Measurements from ENCODE around the gene PLAC9. TPM values are rescaled to one million over a fixed set of nuclear protein-coding genes. Genes with fewer than 3 reads are reported as not detected.

PLAC9 gene
- total and polyA plus RNA-seq, 2 experiments from 2014 or later, result 8.8 to 118 TPM

DNA sequence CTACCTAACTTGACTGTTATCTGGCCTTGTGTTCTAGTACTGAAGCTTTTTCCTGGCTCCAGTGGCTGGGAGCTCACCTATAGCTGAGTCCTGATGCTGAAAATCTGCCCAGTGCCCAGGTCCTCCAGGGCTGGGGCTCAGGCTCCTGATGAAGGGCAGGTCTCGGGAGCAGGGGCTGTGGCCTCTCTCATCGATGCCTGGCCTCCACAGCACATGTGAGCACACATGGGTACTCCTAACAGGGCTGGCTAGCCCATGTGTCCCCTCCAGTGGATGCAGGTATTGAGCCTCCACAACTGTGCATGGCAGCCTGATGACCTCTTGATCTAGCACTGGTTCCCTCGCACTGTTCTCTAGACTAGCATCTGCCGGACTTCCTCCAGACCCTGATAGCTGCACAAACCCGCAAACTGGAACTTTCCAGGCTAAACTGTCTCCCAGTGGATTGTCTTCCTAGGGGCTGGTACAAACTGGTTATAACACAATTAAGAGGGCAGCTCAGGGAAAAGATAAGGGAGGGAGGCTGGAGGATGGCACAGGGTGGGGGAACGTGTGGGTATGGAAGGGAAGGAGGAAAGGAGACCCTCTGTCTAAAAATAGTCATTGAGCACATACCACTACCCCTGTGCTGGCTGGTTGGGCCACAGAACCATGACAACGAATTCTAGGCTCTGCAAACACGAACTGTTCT is 35.1 kb downstream of the PLAC9 start:
- no peak overlapping the region for H3K27ac ChIP-seq

DNA sequence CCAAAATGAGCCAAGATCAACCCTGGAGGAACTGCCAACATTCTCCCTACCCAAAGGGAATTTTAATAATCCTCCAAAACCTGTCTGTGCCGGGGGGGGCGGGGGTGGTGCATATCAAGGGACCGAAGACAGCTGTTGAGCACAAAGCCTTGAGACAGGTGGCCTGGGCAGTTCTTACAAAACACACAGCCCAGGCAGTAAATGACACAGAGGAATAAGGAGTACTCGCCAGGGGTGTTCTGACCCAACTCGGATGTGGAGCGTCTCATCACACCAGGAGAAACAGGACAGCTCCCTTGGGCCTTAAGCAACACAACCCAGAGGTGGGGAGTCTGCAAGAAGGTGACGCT is 35.6 kb downstream of the PLAC9 start:
- no peak overlapping the region for H3K4me2 ChIP-seq (ENCODE audit: unreplicated experiment)
- in situ Hi-C loops (cut with MboI), result no loop called here
- H3K9me2 ChIP-seq (ENCODE audit: insufficient read depth), result no peaks in the 10 kb centered on the region
- H4K20me1 ChIP-seq (ENCODE audit: insufficient read depth), result no peaks in the 10 kb centered on the region
- H3K36me3 ChIP-seq (ENCODE audit: low read depth), result peaks cover 11% of the 10 kb centered on the region
- no peak for DNase-seq
- no peak overlapping the region for H2AFZ ChIP-seq
- H3K9me3 ChIP-seq (ENCODE audit: low read depth), result no peaks in the 10 kb centered on the region
- peaks cover 28% of the 10 kb centered on the region for H3K4me1 ChIP-seq (ENCODE audit: insufficient read depth)
- H3F3A ChIP-seq (ENCODE audit: insufficient read depth), result peaks cover 13% of the 10 kb centered on the region; the same call in 1 of the 2 replicates
- H3K79me2 ChIP-seq (ENCODE audit: insufficient read depth), result peaks cover 77% of the 10 kb centered on the region
- WGBS, 2 experiments (ENCODE audit: low coverage in 1 of 2, low lambda C conversion rate in 2 of 2, missing lambda C conversion rate in 2 of 2), result 68 to 71% methylated on average over 7 of the region's 7 CpGs
- no peak overlapping the region for H3K27ac ChIP-seq
- no peak overlapping the region for H3K9ac ChIP-seq
- no peaks in the 10 kb centered on the region for H3K27me3 ChIP-seq (replicated peaks; ENCODE audit: insufficient read depth)
- TF ChIP-seq EZH2phosphoT487 (IDR thresholded peaks at IDR 0.05; ENCODE audit: insufficient read depth, low read depth), result no peak
- no peak for TF ChIP-seq EZH2 (IDR thresholded peaks at IDR 0.05; ENCODE audit: insufficient read depth, poor library complexity, severe bottlenecking)
- H3K4me3 ChIP-seq, result no peak overlapping the region

More for the DNA sequence above, 35.1 kb downstream of the PLAC9 start:
- WGBS, 2 experiments (ENCODE audit: low coverage in 1 of 2, low lambda C conversion rate in 2 of 2, missing lambda C conversion rate in 2 of 2), result 80 to 82% methylated on average over 8 of the region's 8 CpGs
- H3K79me2 ChIP-seq (ENCODE audit: insufficient read depth), result peaks cover 77% of the 10 kb centered on the region
- H3K4me3 ChIP-seq, result no peak overlapping the region
- TF ChIP-seq EZH2phosphoT487 (IDR thresholded peaks at IDR 0.05; ENCODE audit: insufficient read depth, low read depth), result no peak
- TF ChIP-seq EZH2 (IDR thresholded peaks at IDR 0.05; ENCODE audit: insufficient read depth, poor library complexity, severe bottlenecking), result no peak
- H2AFZ ChIP-seq, result no peak overlapping the region
- no peaks in the 10 kb centered on the region for H3K9me3 ChIP-seq (ENCODE audit: low read depth)
- H3K4me1 ChIP-seq (ENCODE audit: insufficient read depth), result peaks cover 29% of the 10 kb centered on the region
- peaks cover 16% of the 10 kb centered on the region for H3K36me3 ChIP-seq (ENCODE audit: low read depth)
- H3F3A ChIP-seq (ENCODE audit: insufficient read depth), result peaks cover 13% of the 10 kb centered on the region; the same call in 1 of the 2 replicates
- H3K9me2 ChIP-seq (ENCODE audit: insufficient read depth), result no peaks in the 10 kb centered on the region
- in situ Hi-C loops (cut with MboI), result no loop called here
- H4K20me1 ChIP-seq (ENCODE audit: insufficient read depth), result no peaks in the 10 kb centered on the region
- DNase-seq, result no peak
- H3K4me2 ChIP-seq (ENCODE audit: unreplicated experiment), result no peak overlapping the region
- no peaks in the 10 kb centered on the region for H3K27me3 ChIP-seq (replicated peaks; ENCODE audit: insufficient read depth)
- no peak overlapping the region for H3K9ac ChIP-seq

DNA sequence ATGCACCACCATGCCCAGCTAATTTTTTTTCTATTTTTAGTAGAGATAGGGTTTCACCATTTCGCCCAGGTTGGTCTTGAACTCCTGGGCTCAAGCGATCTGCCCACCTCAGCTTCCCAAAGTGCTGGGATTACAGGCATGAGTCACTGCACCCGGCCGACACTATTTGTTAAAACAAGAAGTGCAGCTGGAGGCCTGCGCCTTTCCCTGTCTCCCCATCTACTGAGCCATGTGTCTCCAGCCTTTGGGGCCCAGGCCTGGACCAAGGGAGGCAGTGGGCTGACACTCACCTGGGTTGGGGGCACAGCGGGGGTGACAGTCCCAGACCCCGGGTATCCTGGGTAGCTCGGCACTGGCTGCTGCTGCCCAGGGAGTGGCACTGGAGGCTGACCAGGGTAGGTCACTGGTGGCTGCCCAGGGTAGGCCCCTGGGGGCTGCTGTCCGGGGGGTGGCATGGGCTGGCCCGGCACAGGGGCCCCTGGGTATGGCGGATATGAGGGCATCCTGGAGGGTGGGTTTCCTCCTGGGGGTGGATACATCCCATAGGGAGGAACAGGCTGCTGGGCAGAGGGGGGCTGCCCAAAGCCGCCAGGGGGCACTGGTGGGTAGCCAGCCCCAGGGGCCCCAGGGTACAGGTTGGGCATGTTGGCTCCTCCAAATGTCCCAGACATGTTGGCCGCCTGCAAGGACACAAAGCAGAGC is 36.3 kb downstream of the PLAC9 start:
- H3K79me2 ChIP-seq (ENCODE audit: insufficient read depth), result peaks cover 79% of the 10 kb centered on the region
- TF ChIP-seq EZH2 (IDR thresholded peaks at IDR 0.05; ENCODE audit: insufficient read depth, poor library complexity, severe bottlenecking), result no peak
- no peak for TF ChIP-seq EZH2phosphoT487 (IDR thresholded peaks at IDR 0.05; ENCODE audit: insufficient read depth, low read depth)
- H2AFZ ChIP-seq, result no peak overlapping the region
- H3F3A ChIP-seq (ENCODE audit: insufficient read depth), result peaks cover 13% of the 10 kb centered on the region; the same call in 1 of the 2 replicates
- no peak overlapping the region for H3K9ac ChIP-seq
- H3K9me2 ChIP-seq (ENCODE audit: insufficient read depth), result no peaks in the 10 kb centered on the region
- peaks cover 3% of the 10 kb centered on the region; the same call in 1 of the 2 replicates for H4K20me1 ChIP-seq (ENCODE audit: insufficient read depth)
- H3K9me3 ChIP-seq (ENCODE audit: low read depth), result no peaks in the 10 kb centered on the region
- no peak overlapping the region for H3K27ac ChIP-seq
- H3K4me2 ChIP-seq (ENCODE audit: unreplicated experiment), result no peak overlapping the region
- in situ Hi-C loops (cut with MboI), result no loop called here
- peaks cover 7% of the 10 kb centered on the region; the same call in 1 of the 2 replicates for H3K36me3 ChIP-seq (ENCODE audit: low read depth)
- peaks cover 21% of the 10 kb centered on the region for H3K4me1 ChIP-seq (ENCODE audit: insufficient read depth)
- 85 to 90% methylated on average over 11 to 13 of the region's 13 CpGs for WGBS, 2 experiments (ENCODE audit: low coverage in 1 of 2, low lambda C conversion rate in 2 of 2, missing lambda C conversion rate in 2 of 2)
- H3K27me3 ChIP-seq (replicated peaks; ENCODE audit: insufficient read depth), result no peaks in the 10 kb centered on the region
- DNase-seq, result no peak
- no peak overlapping the region for H3K4me3 ChIP-seq

DNA sequence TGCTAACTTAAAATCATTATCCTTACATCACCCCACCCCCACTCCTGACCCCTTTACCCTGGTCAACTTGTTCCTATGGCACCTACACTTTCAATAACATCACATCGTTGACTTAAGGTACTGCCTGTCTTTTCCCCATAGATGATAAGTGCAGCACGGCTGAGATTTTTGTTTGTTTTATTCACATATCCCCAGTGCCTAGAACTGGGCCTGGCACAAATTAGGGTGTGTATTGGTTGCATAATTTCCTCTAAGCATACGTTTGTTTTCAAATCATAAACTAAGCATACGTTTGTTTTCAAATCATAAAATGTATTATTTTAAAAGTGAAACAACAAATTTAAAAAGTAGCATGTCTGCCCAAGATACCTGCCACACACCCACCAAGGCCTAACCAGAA is 37.5 kb downstream of the PLAC9 start:
- Histone ChIP-seq H3K79me2 (ENCODE audit: insufficient read depth) (peaks cover 81% of the 10 kb centered on the region), H3K9me3 (ENCODE audit: low read depth) (no peaks in the 10 kb centered on the region), H3K4me3 (no peak overlapping the region), H3K4me1 (ENCODE audit: insufficient read depth) (peaks cover 14% of the 10 kb centered on the region), H3K9me2 (ENCODE audit: insufficient read depth) (no peaks in the 10 kb centered on the region), H3K9ac (no peak overlapping the region), H3K4me2 (ENCODE audit: unreplicated experiment) (no peak overlapping the region), H2AFZ (no peak overlapping the region), H3K27me3 (replicated peaks; ENCODE audit: insufficient read depth) (no peaks in the 10 kb centered on the region), H3F3A (ENCODE audit: insufficient read depth) (peaks cover 13% of the 10 kb centered on the region; the same call in 1 of the 2 replicates), H3K27ac (no peak overlapping the region), H3K36me3 (ENCODE audit: low read depth) (peaks cover 6% of the 10 kb centered on the region; the same call in 1 of the 2 replicates), H4K20me1 (ENCODE audit: insufficient read depth) (peaks cover 3% of the 10 kb centered on the region; the same call in 1 of the 2 replicates)
- WGBS, 2 experiments (ENCODE audit: low coverage in 1 of 2, low lambda C conversion rate in 2 of 2, missing lambda C conversion rate in 2 of 2), result 56 to 59% methylated on average over 4 of the region's 4 CpGs
- in situ Hi-C loops (cut with MboI), result no loop called here
- TF ChIP-seq EZH2 (IDR thresholded peaks at IDR 0.05; ENCODE audit: insufficient read depth, poor library complexity, severe bottlenecking) (no peak), EZH2phosphoT487 (IDR thresholded peaks at IDR 0.05; ENCODE audit: insufficient read depth, low read depth) (no peak)
- no peak for DNase-seq
